Measurements from ENCODE around the gene KL. TPM values are rescaled to one million over a fixed set of nuclear protein-coding genes. Genes with fewer than 3 reads are reported as not detected.
A peak's percentile ranks its signal among the peaks of the same experiment; 100 is the strongest.

Gene KL
- total RNA-seq, 1 donor from 2014 or later, result 1.2 TPM

- no peak overlapping the region for H3K4me3 ChIP-seq
- no peaks in the 10 kb centered on the region for H3K36me3 ChIP-seq
- no peak overlapping the region for H3K27ac ChIP-seq (replicated peaks)
- DNase-seq, result no peak
- H3K27me3 ChIP-seq (ENCODE audit: low read depth), result no peaks in the 10 kb centered on the region
- H3K4me1 ChIP-seq, result peaks cover 29% of the 10 kb centered on the region
- no peak for TF ChIP-seq CTCF (IDR thresholded peaks at IDR 0.05; ENCODE audit: borderline replicate concordance)
- H3K9me3 ChIP-seq (replicated peaks), result peaks cover 23% of the 10 kb centered on the region
- intact Hi-C loops (cut with micrococcal nuclease), result no loop called here
Observed at GRCh38 chr13:33007950-33008349, 8.3 kb upstream of the KL start.

GRCh38 chr13:33008946-33009722 is 7.1 kb upstream of the KL start:
- H3K36me3 ChIP-seq, result no peaks in the 10 kb centered on the region
- DNase-seq, result no peak
- peaks cover 22% of the 10 kb centered on the region for H3K4me1 ChIP-seq
- H3K9me3 ChIP-seq (replicated peaks), result peaks cover 23% of the 10 kb centered on the region
- no peak overlapping the region for H3K27ac ChIP-seq (replicated peaks)
- no peaks in the 10 kb centered on the region for H3K27me3 ChIP-seq (ENCODE audit: low read depth)
- no peak for TF ChIP-seq CTCF (IDR thresholded peaks at IDR 0.05; ENCODE audit: borderline replicate concordance)
- intact Hi-C loops (cut with micrococcal nuclease), result no loop called here
- no peak overlapping the region for H3K4me3 ChIP-seq

- Histone ChIP-seq H3K4me3 (no peak overlapping the region), H3K27me3 (ENCODE audit: low read depth) (peaks cover 7% of the 10 kb centered on the region), H3K27ac (replicated peaks) (no peak overlapping the region), H3K9me3 (replicated peaks) (peaks cover 23% of the 10 kb centered on the region), H3K4me1 (peaks cover 21% of the 10 kb centered on the region), H3K36me3 (no peaks in the 10 kb centered on the region)
- no peak for DNase-seq
- intact Hi-C loops (cut with micrococcal nuclease), result no loop called here
- TF ChIP-seq CTCF (IDR thresholded peaks at IDR 0.05; ENCODE audit: borderline replicate concordance), result no peak
Observed at GRCh38 chr13:33011828-33012470, 4.3 kb upstream of the KL start.

- intact Hi-C loops (cut with micrococcal nuclease), result no loop called here
- Histone ChIP-seq H3K4me3 (no peak overlapping the region), H3K27ac (replicated peaks) (peak overlapping the region; percentile 88), H3K27me3 (ENCODE audit: low read depth) (peaks cover 7% of the 10 kb centered on the region), H3K4me1 (peaks cover 31% of the 10 kb centered on the region), H3K9me3 (replicated peaks) (peaks cover under 1% of the 10 kb centered on the region), H3K36me3 (no peaks in the 10 kb centered on the region)
- no peak for DNase-seq
- no peak for TF ChIP-seq CTCF (IDR thresholded peaks at IDR 0.05; ENCODE audit: borderline replicate concordance)
Observed at GRCh38 chr13:33014291-33014690, 1.9 kb upstream of the KL start.

GRCh38 chr13:33015241-33015668 is 968 bp upstream of the KL start:
- H3K36me3 ChIP-seq, result no peaks in the 10 kb centered on the region
- DNase-seq, result no peak
- peak overlapping the region; percentile 76 for H3K4me3 ChIP-seq
- no peaks in the 10 kb centered on the region for H3K9me3 ChIP-seq (replicated peaks)
- peaks cover 31% of the 10 kb centered on the region for H3K4me1 ChIP-seq
- H3K27ac ChIP-seq (replicated peaks), result peak overlapping the region; percentile 88
- no peak for TF ChIP-seq CTCF (IDR thresholded peaks at IDR 0.05; ENCODE audit: borderline replicate concordance)
- intact Hi-C loops (cut with micrococcal nuclease), result no loop called here
- peaks cover 7% of the 10 kb centered on the region for H3K27me3 ChIP-seq (ENCODE audit: low read depth)
